ENCODE data around the gene PDAP1.

- TF ChIP-seq EZH2 (IDR thresholded peaks at IDR 0.05; ENCODE audit: insufficient read depth, poor library complexity, severe bottlenecking): no peak
- TF ChIP-seq EZH2phosphoT487 (IDR thresholded peaks at IDR 0.05; ENCODE audit: insufficient read depth, low read depth): no peak
Observed at GRCh38 chr7:99404235-99404976, 4.0 kb downstream of the PDAP1 start.

Measured in GM23248 (cell line).